HG03575 (cell line): ENCODE data around the gene PCDHGB7.
"Not testable (repeated sequence)": the region's sequence is repeated elsewhere in the genome, so short reads cannot be mapped to it uniquely, and the experiment has no call there.

Source experiments
- ATAC-seq: cut with Tn5 transposase; IDR thresholded peaks from one replicate; pipeline ENCODE4 v1.9.1; 2021; ENCODE audit not compliant: unreplicated experiment, insufficient number of reproducible peaks, low FRiP score; ENCODE audit errors: extremely low read depth

Gene PCDHGB7

GRCh38 chr5:141394401-141395187 lies 22.9 kb upstream of the PCDHGB7 start:
- ATAC-seq = not testable (repeated sequence)

- peak; percentile 92 for ATAC-seq
Measured at GRCh38 chr5:141397756-141398551, 19.5 kb upstream of the PCDHGB7 start, which contains the start of gene PCDHGB5. TSS of gene PCDHGB5 (plus strand) at chr5:141397947. CDS start at chr5:141398128, 181 bp downstream.

GRCh38 chr5:141398608-141399007 lies 18.9 kb upstream of the PCDHGB7 start:
- ATAC-seq = no peak

- ATAC-seq = no peak
Measured at GRCh38 chr5:141399555-141400258, 17.8 kb upstream of the PCDHGB7 start.

GRCh38 chr5:141402553-141403243 lies 14.8 kb upstream of the PCDHGB7 start, which contains the start of gene PCDHGA9:
TSS of gene PCDHGA9 (plus strand) at chr5:141402778. CDS start at chr5:141402953, 175 bp downstream.
- ATAC-seq = no peak

GRCh38 chr5:141403387-141403786 lies 14.1 kb upstream of the PCDHGB7 start:
- no peak for ATAC-seq

- ATAC-seq = not testable (repeated sequence)
Measured at GRCh38 chr5:141407790-141408505, 9.5 kb upstream of the PCDHGB7 start, which contains the start of gene PCDHGB6. TSS of gene PCDHGB6 (plus strand) at chr5:141408021. CDS start at chr5:141408203, 182 bp downstream.

- no peak for ATAC-seq
Measured at GRCh38 chr5:141409598-141410306, 7.7 kb upstream of the PCDHGB7 start.

GRCh38 chr5:141411575-141411974 lies 5.9 kb upstream of the PCDHGB7 start:
- ATAC-seq = no peak

- ATAC-seq = no peak
Measured at GRCh38 chr5:141412854-141413539, 4.5 kb upstream of the PCDHGB7 start, which contains the start of gene PCDHGA10. TSS of gene PCDHGA10 (plus strand) at chr5:141412987. CDS start at chr5:141413176, 189 bp downstream.

- no peak for ATAC-seq
Measured at GRCh38 chr5:141413540-141414069, 3.9 kb upstream of the PCDHGB7 start.

- not testable (repeated sequence) for ATAC-seq
Measured at GRCh38 chr5:141414548-141415274, 2.8 kb upstream of the PCDHGB7 start.

- ATAC-seq = not testable (repeated sequence)
Measured at GRCh38 chr5:141415275-141415618, 2.2 kb upstream of the PCDHGB7 start.

- no peak for ATAC-seq
Measured at GRCh38 chr5:141419074-141419880, 1.8 kb downstream of the PCDHGB7 start.

- ATAC-seq = no peak
Measured at GRCh38 chr5:141420855-141421488, 3.5 kb downstream of the PCDHGB7 start, which contains the start of gene PCDHGA11. TSS of gene PCDHGA11 (plus strand) at chr5:141421051. CDS start at chr5:141421228, 177 bp downstream.
